H1 (cell line): ENCODE data around the gene BCL2. TPM values are rescaled to one million over a fixed set of nuclear protein-coding genes. Genes with fewer than 3 reads are reported as not detected.

Experiments used
- CTCF ChIA-PET: fragments of 300-600 bp; sonication (Branson Sonifier 250); formaldehyde crosslinking; loops from one replicate; lab custom pipeline; 2021; ENCODE audit not compliant: partially characterized antibody; lab: Charles Lee
- POLR2A ChIA-PET: fragments of 300-600 bp; sonication (Branson Sonifier 250); formaldehyde crosslinking; loops from one replicate; lab custom pipeline; 2021; ENCODE audit warnings: inconsistent platforms; ENCODE audit not compliant: partially characterized antibody; lab: Charles Lee
- DNase-seq, 2 experiments: peaks; one replicate each; pipeline versions ENCODE4 v3.0.0 to v3.0.0-alpha.2; 2010 to 2022; ENCODE audit warnings: low spot score in 2 of 2, low read depth in 1 of 2, mixed read lengths in 1 of 2
- FAIRE-seq: peaks from 2 replicates; lab custom pipeline; 2011; peaks lifted over from hg19 to GRCh38; lab: Jason Lieb, UNC
- H2AFZ ChIP-seq: 2 replicates; pipeline ENCODE4 v1.8.1; 2012; ENCODE audit warnings: low read length, inconsistent platforms
- H2AK5ac ChIP-seq: 2 replicates; pipeline ENCODE4 v1.6.1; 2013; ENCODE audit warnings: low read depth, low read length
- H2BK120ac ChIP-seq: replicated peaks from 2 replicates; pipeline ENCODE3; 2013; ENCODE audit warnings: low read depth, low read length, inconsistent platforms
- H2BK12ac ChIP-seq: 2 replicates; pipeline ENCODE4 v1.6.1; 2013; ENCODE audit warnings: low read depth, low read length
- H2BK15ac ChIP-seq: 2 replicates; pipeline ENCODE4 v1.6.1; 2013; ENCODE audit warnings: low read length
- H2BK20ac ChIP-seq: 2 replicates; pipeline ENCODE4 v1.6.1; 2013; ENCODE audit warnings: low read length
- H2BK5ac ChIP-seq: 2 replicates; pipeline ENCODE4 v1.6.1; 2013; ENCODE audit warnings: low read depth, low read length
- H3K14ac ChIP-seq: 2 replicates; pipeline ENCODE4 v1.6.1; 2013; ENCODE audit warnings: inconsistent platforms; ENCODE audit not compliant: insufficient read length
- H3K18ac ChIP-seq: 2 replicates; pipeline ENCODE4 v1.6.1; 2013; ENCODE audit warnings: low read length; ENCODE audit errors: extremely low read depth
- H3K23ac ChIP-seq: 2 replicates; pipeline ENCODE4 v1.6.1; 2013; ENCODE audit warnings: inconsistent platforms; ENCODE audit not compliant: insufficient read length
- H3K23me2 ChIP-seq: 2 replicates; pipeline ENCODE4 v1.6.1; 2013; ENCODE audit warnings: low read depth, low read length
- H3K27ac ChIP-seq: 2 replicates; pipeline ENCODE4 v1.6.1; 2011; ENCODE audit warnings: low read depth, low read length, inconsistent platforms
- H3K27me3 ChIP-seq, 4 experiments: replicated peaks in 1 of 4; 1 replicate in 1 of 4; 2 replicates in 3 of 4; pipeline versions ENCODE4 v1.6.1 to v1.8.1; 2011 to 2013; ENCODE audit warnings: low read length in 3 of 4, mild to moderate bottlenecking in 3 of 4, inconsistent platforms in 2 of 4, mixed read lengths in 2 of 4, moderate library complexity in 1 of 4; ENCODE audit not compliant: control insufficient read depth in 3 of 4, insufficient read depth in 3 of 4; ENCODE audit errors: extremely low read depth in 1 of 4
- H3K36me3 ChIP-seq, 4 experiments: 2 replicates each; pipeline versions ENCODE4 v1.6.1 to v1.8.1; 2011 to 2013; ENCODE audit warnings: mild to moderate bottlenecking in 4 of 4, low read length in 3 of 4, moderate library complexity in 2 of 4, control low read depth in 1 of 4, inconsistent platforms in 1 of 4; ENCODE audit not compliant: insufficient read depth in 4 of 4, control insufficient read depth in 2 of 4
- H3K4ac ChIP-seq: replicated peaks from 2 replicates; pipeline ENCODE3; 2013; ENCODE audit warnings: low read length, low read depth, mixed read lengths, inconsistent platforms; ENCODE audit not compliant: insufficient read length
- H3K4me1 ChIP-seq, 4 experiments: replicated peaks in 1 of 4; 1 replicate in 1 of 4; 2 replicates in 3 of 4; pipeline versions ENCODE4 v1.6.1 to v1.8.1; 2011 to 2013; ENCODE audit warnings: low read length in 3 of 4, inconsistent platforms in 2 of 4, mixed read lengths in 1 of 4; ENCODE audit not compliant: insufficient read depth in 4 of 4, control insufficient read depth in 3 of 4
- H3K4me2 ChIP-seq, 2 experiments: 2 replicates each; pipeline versions ENCODE4 v1.6.1 to v1.8.1; 2011 to 2013; ENCODE audit warnings: low read depth in 2 of 2, low read length in 2 of 2, control low read depth in 1 of 2, inconsistent platforms in 1 of 2, mild to moderate bottlenecking in 1 of 2; ENCODE audit not compliant: insufficient read depth in 1 of 2
- H3K4me3 ChIP-seq, 4 experiments: fragments of 200-600, 300-600 bp in 1 of 4; sonication (generic), shearing (Covaris generic), sonication (Bioruptor Twin) in 1 of 4; 2 replicates each; pipeline versions ENCODE4 v1.5.1 to v1.8.1; 2011 to 2016; ENCODE audit warnings: low read length in 4 of 4, low read depth in 3 of 4, control low read depth in 2 of 4, inconsistent platforms in 2 of 4, mild to moderate bottlenecking in 2 of 4, mixed read lengths in 1 of 4, moderate library complexity in 1 of 4; ENCODE audit not compliant: insufficient read depth in 2 of 4; ENCODE audit errors: extremely low read depth in 1 of 4
- H3K56ac ChIP-seq: replicated peaks from 2 replicates; pipeline ENCODE3; 2013; ENCODE audit warnings: low read depth, mild to moderate bottlenecking, mixed read lengths, low read length, inconsistent platforms; ENCODE audit not compliant: insufficient read length
- H3K79me1 ChIP-seq: 2 replicates; pipeline ENCODE4 v1.6.1; 2013; ENCODE audit warnings: low read depth, low read length, control low read depth
- H3K79me2 ChIP-seq, 2 experiments: 2 replicates each; pipeline versions ENCODE4 v1.6.1 to v1.8.1; 2012 to 2013; ENCODE audit warnings: low read length in 2 of 2, mild to moderate bottlenecking in 2 of 2, inconsistent platforms in 1 of 2; ENCODE audit not compliant: insufficient read depth in 2 of 2, control insufficient read depth in 1 of 2
- H3K9ac ChIP-seq, 4 experiments: replicated peaks in 1 of 4; 1 replicate in 1 of 4; 2 replicates in 3 of 4; pipeline versions ENCODE4 v1.6.1 to v1.8.1; 2011 to 2013; ENCODE audit warnings: low read depth in 3 of 4, low read length in 3 of 4, control low read depth in 2 of 4, mild to moderate bottlenecking in 2 of 4, moderate library complexity in 2 of 4, inconsistent platforms in 1 of 4; ENCODE audit errors: extremely low read depth in 1 of 4
- H3K9me3 ChIP-seq, 2 experiments: 2 replicates each; pipeline versions ENCODE4 v1.6.1 to v1.8.1; 2012 to 2013; ENCODE audit warnings: mild to moderate bottlenecking in 2 of 2, moderate library complexity in 2 of 2, control low read depth in 1 of 2, inconsistent platforms in 1 of 2, low read depth in 1 of 2, low read length in 1 of 2, mixed read lengths in 1 of 2; ENCODE audit not compliant: insufficient read depth in 2 of 2
- H4K20me1 ChIP-seq, 2 experiments: replicated peaks in 1 of 2; 2 replicates each; pipeline versions ENCODE3 to v1.8.1; 2011 to 2013; ENCODE audit warnings: inconsistent platforms in 2 of 2, low read length in 2 of 2, mild to moderate bottlenecking in 1 of 2; ENCODE audit not compliant: insufficient read depth in 2 of 2, control insufficient read depth in 1 of 2
- H4K5ac ChIP-seq: 2 replicates; pipeline ENCODE4 v1.6.1; 2013; ENCODE audit warnings: low read length, low read depth, mixed read lengths, inconsistent platforms; ENCODE audit not compliant: insufficient read length
- H4K8ac ChIP-seq: 2 replicates; pipeline ENCODE4 v1.8.0; 2013; ENCODE audit warnings: mild to moderate bottlenecking, moderate library complexity, low read length, inconsistent platforms; ENCODE audit not compliant: insufficient read depth; ENCODE audit errors: extremely low read depth
- H4K91ac ChIP-seq: replicated peaks from 2 replicates; pipeline ENCODE3; 2013; ENCODE audit warnings: low read length, mixed read lengths, inconsistent platforms; ENCODE audit not compliant: insufficient read length
- ASH2L ChIP-seq: fragments of 200-600, 300-600 bp; sonication (generic); IDR thresholded peaks from one replicate; pipeline ENCODE4 v1.7.1; 2017; ENCODE audit warnings: low read length
- BACH1 ChIP-seq: IDR thresholded peaks from 2 replicates; pipeline ENCODE4 v1.6.1; 2012; ENCODE audit warnings: low read length, improper control_type of control experiment
- CBX5 ChIP-seq: fragments of 300-800, 300-1000 bp; sonication (generic); IDR thresholded peaks from 2 replicates; pipeline ENCODE4 v1.7.1; 2016; ENCODE audit warnings: antibody characterized with exemption, low read length, low read depth
- CBX8 ChIP-seq: fragments of 300-800, 300-1000 bp; sonication (generic); IDR thresholded peaks from 2 replicates; pipeline ENCODE4 v1.7.1; 2016; ENCODE audit warnings: low read depth, low read length, borderline replicate concordance
- CREB1 ChIP-seq: IDR thresholded peaks from 2 replicates; pipeline ENCODE4 v1.6.1; 2012; ENCODE audit warnings: inconsistent platforms
- KDM4A ChIP-seq: IDR thresholded peaks from one replicate; pipeline ENCODE4 v1.7.1; 2012; ENCODE audit warnings: low read depth, mild to moderate bottlenecking, moderate library complexity, low read length, inconsistent platforms; ENCODE audit not compliant: severe bottlenecking
- NRF1 ChIP-seq: IDR thresholded peaks from 2 replicates; pipeline ENCODE4 v1.6.1; 2011; ENCODE audit warnings: mild to moderate bottlenecking, low read depth, low read length, improper control_type of control experiment
- PHF8 ChIP-seq: fragments of 200-600 bp; sonication (generic); conservative IDR thresholded peaks from 2 replicates; pipeline ENCODE4 v1.7.1; 2012; ENCODE audit warnings: low read depth, mild to moderate bottlenecking, inconsistent platforms, low read length, moderate library complexity
- POLR2AphosphoS5 ChIP-seq: IDR thresholded peaks from 2 replicates; pipeline ENCODE4 v1.6.1; 2011; ENCODE audit warnings: low read depth, low read length
- RBBP5 ChIP-seq: IDR thresholded peaks from 2 replicates; pipeline ENCODE4 v1.7.1; 2012; ENCODE audit warnings: low read depth, mild to moderate bottlenecking, inconsistent platforms, low read length, moderate library complexity, borderline replicate concordance
- RNF2 ChIP-seq: fragments of 200-900, 300-1000 bp; sonication (generic); IDR thresholded peaks from 2 replicates; pipeline ENCODE4 v1.7.1; 2016; ENCODE audit warnings: borderline replicate concordance, low read depth, mild to moderate bottlenecking, antibody characterized with exemption, low read length; ENCODE audit not compliant: poor library complexity, severe bottlenecking; ENCODE audit errors: missing control alignments
- SIX5 ChIP-seq: IDR thresholded peaks from 2 replicates; pipeline ENCODE4 v1.6.1; 2011; ENCODE audit warnings: mild to moderate bottlenecking, low read depth, low read length
- SUZ12 ChIP-seq: fragments of 200-600 bp; sonication (generic); IDR thresholded peaks from 2 replicates; pipeline ENCODE4 v1.6.1; 2012; ENCODE audit warnings: mild to moderate bottlenecking, inconsistent platforms, low read length, moderate library complexity, mixed read lengths
- WGBS, 2 experiments: shearing (Covaris generic) in 1 of 2; methylation state at CpG; one replicate each; pipeline versions ENCODE4 v1.1.6 to v1.1.7; 2013 to 2015; ENCODE audit warnings: low lambda C conversion rate in 2 of 2, mixed read lengths in 2 of 2, inconsistent platforms in 1 of 2, low coverage in 1 of 2, missing lambda C conversion rate in 1 of 2; ENCODE audit not compliant: insufficient replicate concordance in 2 of 2, insufficient coverage in 1 of 2, insufficient read length in 1 of 2; ENCODE audit errors: extremely low coverage in 1 of 2, missing lambda C conversion rate in 1 of 2; 5-methylcytosine and 5-hydroxymethylcytosine counted together
- polyA plus RNA-seq, 7 experiments: library from polyadenylated mRNA; depleted of rRNA in 3 of 7; stranded (reverse) in 5 of 7; unstranded in 2 of 7; fragments of >200 nt in 5 of 7; fragments of 200-250 nt in 2 of 7; gene quantifications; 1 replicate in 5 of 7; 2 replicates in 1 of 7; 4 replicates in 1 of 7; pipeline versions ENCODE4 v1.2.1 to v1.2.3, GENCODE V29; 2011 to 2013; ENCODE audit warnings: missing spikeins in 2 of 7, mixed read lengths in 2 of 7
- total RNA-seq: library from RNA; stranded (reverse); fragmentation: NEBNext Ultra II Directional; extraction: Animal tissue kit (Norgen Biotek cat#: 25700); gene quantifications from 2 replicates; pipeline ENCODE4 v1.2.1, GENCODE V29; 2021
- TF ChIP-seq, protein P1 (sequence below): IDR thresholded peaks from 2 replicates; pipeline ENCODE4 v1.6.1; 2011; ENCODE audit warnings: low read depth, mild to moderate bottlenecking, low read length; ENCODE audit not compliant: insufficient read depth

Gene BCL2
- total and polyA plus RNA-seq, 2 of the 8 experiments (the other 6 are each of a cell fraction or from before 2014, with no cell fraction given) = 0.59 to 4.5 TPM

DNA sequence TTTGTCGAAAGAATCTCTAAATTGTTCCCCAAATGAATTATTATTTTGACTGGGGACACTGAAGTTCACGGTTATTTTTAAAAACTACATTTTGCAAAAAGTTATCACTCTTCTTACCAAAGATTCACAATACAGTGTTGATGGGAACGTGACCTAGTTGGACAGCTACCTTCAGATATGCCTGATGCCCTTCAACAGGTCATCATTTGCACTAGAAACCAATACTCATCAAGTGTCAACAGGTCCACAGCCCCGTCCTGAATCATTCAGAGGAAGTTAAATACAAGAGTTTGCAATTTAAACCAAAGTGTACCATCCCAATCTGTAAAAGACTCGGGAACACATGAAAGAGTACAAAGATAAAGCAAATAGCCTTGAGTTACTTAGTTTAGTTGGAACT, 28.3 kb downstream of the BCL2 start:
- H3K79me1 ChIP-seq = no peaks in the 10 kb centered on the region
- POLR2A ChIA-PET = no interaction called here
- no peaks in the 10 kb centered on the region for H3K27me3 ChIP-seq
- no peaks in the 10 kb centered on the region for H3K79me2 ChIP-seq
- no peak overlapping the region for H3K4ac ChIP-seq
- no peak overlapping the region for H3K4me2 ChIP-seq
- no peak overlapping the region for H2BK120ac ChIP-seq
- DNase-seq (no peak), FAIRE-seq (no peak)
- H3K23me2 ChIP-seq = no peaks in the 10 kb centered on the region
- H3K18ac ChIP-seq = no peak overlapping the region
- no peaks in the 10 kb centered on the region for H3K36me3 ChIP-seq
- no peak overlapping the region for H2BK5ac ChIP-seq
- no peak overlapping the region for H2BK15ac ChIP-seq
- peaks cover 0 to 3% (median 1%) of the 10 kb centered on the region in 4 experiments; a peak in 2 of 7 replicates for H3K4me1 ChIP-seq
- H4K91ac ChIP-seq = no peak overlapping the region
- H3K9me3 ChIP-seq = no peaks in the 10 kb centered on the region
- H2AK5ac ChIP-seq = no peak overlapping the region
- H4K20me1 ChIP-seq = no peaks in the 10 kb centered on the region
- no peak overlapping the region for H2AFZ ChIP-seq
- H3K14ac ChIP-seq = no peak overlapping the region
- no peak overlapping the region for H3K27ac ChIP-seq
- H2BK20ac ChIP-seq = no peak overlapping the region
- H4K5ac ChIP-seq = no peak overlapping the region
- no peak overlapping the region for H3K56ac ChIP-seq
- no peak overlapping the region for H3K4me3 ChIP-seq
- WGBS, 2 experiments = 93% methylated on average over 5 of the region's 5 CpGs; no CpG with 5 or more reads in 1 of the 2 experiments
- H2BK12ac ChIP-seq = no peak overlapping the region
- CTCF ChIA-PET = interaction anchor here (1.0 to 2.5 kb wide), 3 partner anchors 27 to 274 kb away, joined by 3 to 7 read pairs (median 6); partner anchors contain the start of gene BCL2
- no peak overlapping the region for H4K8ac ChIP-seq
- H3K9ac ChIP-seq = no peak overlapping the region
- H3K23ac ChIP-seq = no peak overlapping the region
- TF ChIP-seq POLR2AphosphoS5 (no peak), SIX5 (no peak), SUZ12 (no peak), KDM4A (no peak), CREB1 (no peak), RNF2 (no peak), CBX8 (no peak), RBBP5 (no peak), CBX5 (no peak), ASH2L (no peak), PHF8 (no peak), NRF1 (no peak), BACH1 (no peak)
- TF ChIP-seq, protein P1, sequence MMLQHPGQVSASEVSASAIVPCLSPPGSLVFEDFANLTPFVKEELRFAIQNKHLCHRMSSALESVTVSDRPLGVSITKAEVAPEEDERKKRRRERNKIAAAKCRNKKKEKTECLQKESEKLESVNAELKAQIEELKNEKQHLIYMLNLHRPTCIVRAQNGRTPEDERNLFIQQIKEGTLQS = no peak
